Pancreas (tissue), 10 donors: ENCODE measurements around the gene NWD2. TPM values are rescaled to one million over a fixed set of nuclear protein-coding genes. Genes with fewer than 3 reads are reported as not detected.

Experiments
- ATAC-seq, 4 donors: fragments of 200-7000 bp; cut with Tn5 transposase; one replicate each; pipeline versions ENCODE4 v1.8.0 to v1.9.1; 2020; ENCODE audit warnings: mild to moderate bottlenecking in 4 of 4, moderate library complexity in 4 of 4
- DNase-seq, 6 donors: peaks; one replicate each; pipeline ENCODE4 v3.0.0-alpha.2; 2020
- FAIRE-seq: peaks from 2 replicates; lab custom pipeline; 2012; peaks lifted over from hg19 to GRCh38; lab: Jason Lieb, UNC
- H3K27ac ChIP-seq, 4 donors: fragments of 200-600 bp; sonication (generic); 1 replicate in 3 of 4; 2 replicates in 1 of 4; pipeline versions ENCODE4 v1.5.0 to v1.8.0; 2020
- H3K27me3 ChIP-seq, 4 donors: fragments of 200-600 bp; one replicate each; pipeline ENCODE4 v1.8.0; 2021
- H3K36me3 ChIP-seq, 3 donors: fragments of 200-600 bp; sonication (generic) in 1 of 3; one replicate each; pipeline versions ENCODE4 v1.5.0 to v1.8.0; 2020 to 2021
- H3K4me1 ChIP-seq, 3 donors: fragments of 200-600 bp; one replicate each; pipeline ENCODE4 v1.8.0; 2021
- H3K4me3 ChIP-seq, 4 donors: fragments of 200-600 bp; sonication (generic) in 2 of 4; one replicate each; pipeline versions ENCODE4 v1.5.0 to v1.8.0; 2020 to 2021
- H3K9me3 ChIP-seq, 4 donors: fragments of 200-600 bp; one replicate each; pipeline ENCODE4 v1.8.0; 2021
- CTCF ChIP-seq, 4 donors: fragments of 200-600 bp; sonication (generic) in 3 of 4; IDR thresholded peaks; one replicate each; pipeline versions ENCODE4 v1.5.0 to v1.8.0; 2021; ENCODE audit warnings: antibody characterized with exemption in 4 of 4
- WGBS, 2 donors: extraction: QIAGEN DNeasy Blood & Tissue Kit; methylation state at CpG; one replicate each; pipeline ENCODE4 v1.1.7; 2013; 5-methylcytosine and 5-hydroxymethylcytosine counted together
- intact Hi-C, 3 donors: fragments of 100-400 bp; cut with DNase I; formaldehyde crosslinking; loops; one replicate each; pipeline versions ENCODE4 v1.11.1 to v1.14.2; 2022
- polyA plus RNA-seq, 2 donors: library from polyadenylated mRNA; stranded (reverse); fragments of 200-250 nt; gene quantifications; one replicate each; pipeline ENCODE4 v1.2.3, GENCODE V29; 2013
- total RNA-seq, 6 donors: library from RNA; stranded (reverse); fragmentation: NEBNext Ultra II Directional in 4 of 6; extraction: Animal tissue kit (Norgen Biotek cat#: 25700) in 4 of 6; gene quantifications; one replicate each; pipeline versions ENCODE4 v1.2.1 to v1.2.4, GENCODE V29; 2021 to 2023
- donor health status: healthy with polysubstance abuse.
- donor health status: DM: no; HTN: no; CAD: no; lungs with moderate emphysema.
- donor health status: DM: no; HTN: no; CAD: no.
- donor health status: control.
- donor health status: control.
- donor health status: Bipolar disorder and iron deficiency.
- donor health status: DM: yes; HTN: yes; CAD: no.
- donor health status: DM: no; HTN: no; CAD: no.
- donor health status: DM: no; HTN: no; CAD: no.
- donor health status: DM: yes; HTN: yes; CAD: no.

NWD2 gene
- total and polyA plus RNA-seq, 8 donors = under 0.01 to 0.22 (median 0.09) TPM; not detected in 1

GRCh38 chr4:37326852-37327251 is 82.3 kb downstream of the NWD2 start:
- no peak for FAIRE-seq
- no peak for DNase-seq
- TF ChIP-seq CTCF (IDR thresholded peaks at IDR 0.05) = no peak
- no peaks in the 10 kb centered on the region for H3K36me3 ChIP-seq
- no peaks in the 10 kb centered on the region for H3K4me1 ChIP-seq
- 57 to 59% methylated on average over 1 of the region's 1 CpG for WGBS, 2 donors
- no peak overlapping the region for H3K4me3 ChIP-seq
- no peaks in the 10 kb centered on the region for H3K9me3 ChIP-seq
- intact Hi-C loops = no loop called here
- H3K27ac ChIP-seq = no peak overlapping the region
- no peaks in the 10 kb centered on the region for H3K27me3 ChIP-seq
- no peak for ATAC-seq

- DNase-seq = no peak
- TF ChIP-seq CTCF (IDR thresholded peaks at IDR 0.05) = no peak
- no peaks in the 10 kb centered on the region for H3K27me3 ChIP-seq
- H3K4me1 ChIP-seq = no peaks in the 10 kb centered on the region
- H3K27ac ChIP-seq = no peak overlapping the region
- no peak for ATAC-seq
- no peaks in the 10 kb centered on the region for H3K9me3 ChIP-seq
- no peak for FAIRE-seq
- intact Hi-C loops = no loop called here
- no peak overlapping the region for H3K4me3 ChIP-seq
- H3K36me3 ChIP-seq = no peaks in the 10 kb centered on the region
These were observed 94.4 kb downstream of the NWD2 start for GRCh38 chr4:37338972-37339371.

GRCh38 chr4:37358748-37359147 is 114.2 kb downstream of the NWD2 start:
- WGBS, 2 donors = 80 to 88% methylated on average over 2 of the region's 2 CpGs
- Histone ChIP-seq H3K9me3 (no peaks in the 10 kb centered on the region), H3K4me3 (no peak overlapping the region), H3K4me1 (no peaks in the 10 kb centered on the region), H3K27me3 (no peaks in the 10 kb centered on the region), H3K36me3 (no peaks in the 10 kb centered on the region), H3K27ac (no peak overlapping the region)
- no peak for DNase-seq
- no peak for TF ChIP-seq CTCF (IDR thresholded peaks at IDR 0.05)
- ATAC-seq = no peak
- FAIRE-seq = no peak
- intact Hi-C loops = no loop called here

DNA sequence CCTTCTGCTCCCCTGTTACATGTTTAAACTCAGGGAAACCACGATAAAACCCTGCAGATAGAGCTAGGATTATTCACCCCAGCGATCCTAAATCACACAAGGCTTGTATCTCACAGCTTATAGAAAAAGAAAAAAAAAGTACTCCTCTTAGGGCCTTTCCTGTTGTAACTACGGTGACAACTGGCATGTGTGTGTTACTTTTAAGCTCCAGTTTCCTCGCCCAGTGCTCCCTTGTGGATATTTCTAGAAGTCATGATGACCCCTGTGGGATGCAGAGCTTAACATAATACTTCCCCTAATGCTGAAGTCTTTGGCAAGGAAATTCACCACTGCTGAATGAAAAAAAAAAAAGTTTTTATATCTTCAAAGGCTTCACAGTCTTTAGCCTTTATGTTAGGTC is 114.7 kb downstream of the NWD2 start:
- no peak overlapping the region for H3K27ac ChIP-seq
- no peaks in the 10 kb centered on the region for H3K36me3 ChIP-seq
- TF ChIP-seq CTCF (IDR thresholded peaks at IDR 0.05) = no peak
- no peaks in the 10 kb centered on the region for H3K4me1 ChIP-seq
- no peaks in the 10 kb centered on the region for H3K9me3 ChIP-seq
- ATAC-seq (no peak), DNase-seq (no peak), FAIRE-seq (no peak)
- no peaks in the 10 kb centered on the region for H3K27me3 ChIP-seq
- no peak overlapping the region for H3K4me3 ChIP-seq
- intact Hi-C loops = no loop called here
- WGBS, 2 donors = 50 to 54% methylated on average over 4 of the region's 4 CpGs

DNA sequence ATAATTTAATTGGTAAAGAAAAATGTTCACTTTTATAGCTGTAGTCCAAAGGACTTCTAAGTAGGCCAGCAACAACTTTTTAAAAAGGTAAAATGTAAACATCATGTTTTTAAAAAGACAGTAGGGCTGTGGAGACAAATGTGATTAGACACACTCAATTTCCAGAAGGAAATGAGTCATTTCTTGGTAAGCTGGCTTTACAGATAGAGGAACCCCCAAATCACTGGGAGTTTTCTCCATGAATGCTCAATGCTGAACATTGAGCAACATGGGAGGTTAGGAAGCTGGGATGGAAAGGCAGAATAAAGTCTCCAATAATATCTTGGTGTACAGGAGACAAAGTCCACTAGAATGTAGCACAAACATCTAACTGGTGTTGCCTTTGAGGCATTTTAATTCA is 121.3 kb downstream of the NWD2 start:
- Histone ChIP-seq H3K9me3 (no peaks in the 10 kb centered on the region), H3K27ac (no peak overlapping the region), H3K27me3 (no peaks in the 10 kb centered on the region), H3K4me3 (no peak overlapping the region), H3K4me1 (no peaks in the 10 kb centered on the region), H3K36me3 (no peaks in the 10 kb centered on the region)
- no peak for ATAC-seq
- intact Hi-C loops = no loop called here
- no peak for DNase-seq
- FAIRE-seq = no peak
- no peak for TF ChIP-seq CTCF (IDR thresholded peaks at IDR 0.05)
